HG03066 (cell line): ENCODE measurements around the gene ZNF212.
A peak's percentile ranks its signal among the peaks of the same experiment; 100 is the strongest.
"Not testable (repeated sequence)": the region's sequence is repeated elsewhere in the genome, so short reads cannot be mapped to it uniquely, and the experiment has no call there.

ENCODE experiments used
- ATAC-seq: cut with Tn5 transposase; IDR thresholded peaks from one replicate; pipeline ENCODE4 v1.9.1; 2021; ENCODE audit warnings: low read depth; ENCODE audit not compliant: unreplicated experiment

The ZNF212 gene

GRCh38 chr7:149251518-149251917, 12.1 kb downstream of the ZNF212 start:
- ATAC-seq, result not testable (repeated sequence)

- ATAC-seq, result no peak
These were observed 12.9 kb downstream of the ZNF212 start for GRCh38 chr7:149252378-149252777.

GRCh38 chr7:149253665-149254064, 14.2 kb downstream of the ZNF212 start:
- no peak for ATAC-seq

GRCh38 chr7:149254181-149254858, 14.9 kb downstream of the ZNF212 start:
- ATAC-seq, result no peak

GRCh38 chr7:149255174-149255573, 15.7 kb downstream of the ZNF212 start:
- ATAC-seq, result no peak

- no peak for ATAC-seq
These were observed 17.1 kb downstream of the ZNF212 start for GRCh38 chr7:149256568-149256967.

- no peak for ATAC-seq
These were observed 17.7 kb downstream of the ZNF212 start for GRCh38 chr7:149257146-149257545.

GRCh38 chr7:149261316-149261828, 21.9 kb downstream of the ZNF212 start:
- peak; percentile 20 for ATAC-seq

GRCh38 chr7:149261829-149262617, 22.6 kb downstream of the ZNF212 start, which contains the start of gene ZNF783:
ZNF783 (plus strand) TSS chr7:149262196; CDS start chr7:149262334, 138 bp downstream.
- peak; percentile 76 for ATAC-seq

- no peak for ATAC-seq
These were observed 27.0 kb downstream of the ZNF212 start for GRCh38 chr7:149266451-149266850.

GRCh38 chr7:149267733-149268132, 28.3 kb downstream of the ZNF212 start:
- no peak for ATAC-seq

GRCh38 chr7:149274424-149274823, 35.0 kb downstream of the ZNF212 start:
- not testable (repeated sequence) for ATAC-seq

- no peak for ATAC-seq
These were observed 38.4 kb downstream of the ZNF212 start for GRCh38 chr7:149277871-149278270.

GRCh38 chr7:149278396-149278795, 38.9 kb downstream of the ZNF212 start:
- ATAC-seq, result no peak

- ATAC-seq, result no peak
These were observed 39.8 kb downstream of the ZNF212 start for GRCh38 chr7:149279111-149279743.

GRCh38 chr7:149280151-149280550, 40.7 kb downstream of the ZNF212 start:
- ATAC-seq, result no peak

- ATAC-seq, result no peak
These were observed 41.4 kb downstream of the ZNF212 start for GRCh38 chr7:149280661-149281507.

GRCh38 chr7:149281508-149282330, 42.3 kb downstream of the ZNF212 start:
- ATAC-seq, result no peak

- no peak for ATAC-seq
These were observed 42.8 kb downstream of the ZNF212 start for GRCh38 chr7:149282331-149282655.

GRCh38 chr7:149283321-149283720, 43.9 kb downstream of the ZNF212 start:
- ATAC-seq, result no peak
